GM12873 (cell line): ENCODE results near the gene DISP3.

Source experiments
- TF ChIP-seq, protein P1 (sequence below): IDR thresholded peaks from 2 replicates; pipeline ENCODE4 v1.5.1; 2012; ENCODE audit warnings: low read depth, mild to moderate bottlenecking, moderate library complexity, low read length, control low read depth; ENCODE audit not compliant: insufficient read depth; ENCODE audit errors: missing control alignments

The DISP3 gene

DNA sequence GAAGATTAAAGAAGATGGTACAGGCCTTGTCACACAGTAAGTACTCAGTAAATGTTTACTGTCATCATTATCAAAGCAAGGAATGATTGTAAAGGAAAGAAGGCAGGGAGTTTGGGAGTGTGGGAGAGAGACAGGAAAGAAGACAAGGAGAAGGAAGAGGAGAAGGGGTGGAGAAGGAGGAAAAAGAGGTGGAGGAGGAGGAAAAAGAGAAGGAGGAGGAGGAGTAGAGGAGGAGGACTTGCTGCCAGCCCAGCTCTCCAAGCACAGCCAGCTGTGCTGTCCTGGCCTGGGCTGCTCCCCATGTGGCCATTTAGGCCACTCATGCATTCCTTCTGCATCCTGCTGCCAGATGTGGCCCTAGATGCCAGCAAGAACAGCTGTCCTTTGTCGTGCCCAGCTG, 7.5 kb upstream of the DISP3 start:
- TF ChIP-seq, protein P1, sequence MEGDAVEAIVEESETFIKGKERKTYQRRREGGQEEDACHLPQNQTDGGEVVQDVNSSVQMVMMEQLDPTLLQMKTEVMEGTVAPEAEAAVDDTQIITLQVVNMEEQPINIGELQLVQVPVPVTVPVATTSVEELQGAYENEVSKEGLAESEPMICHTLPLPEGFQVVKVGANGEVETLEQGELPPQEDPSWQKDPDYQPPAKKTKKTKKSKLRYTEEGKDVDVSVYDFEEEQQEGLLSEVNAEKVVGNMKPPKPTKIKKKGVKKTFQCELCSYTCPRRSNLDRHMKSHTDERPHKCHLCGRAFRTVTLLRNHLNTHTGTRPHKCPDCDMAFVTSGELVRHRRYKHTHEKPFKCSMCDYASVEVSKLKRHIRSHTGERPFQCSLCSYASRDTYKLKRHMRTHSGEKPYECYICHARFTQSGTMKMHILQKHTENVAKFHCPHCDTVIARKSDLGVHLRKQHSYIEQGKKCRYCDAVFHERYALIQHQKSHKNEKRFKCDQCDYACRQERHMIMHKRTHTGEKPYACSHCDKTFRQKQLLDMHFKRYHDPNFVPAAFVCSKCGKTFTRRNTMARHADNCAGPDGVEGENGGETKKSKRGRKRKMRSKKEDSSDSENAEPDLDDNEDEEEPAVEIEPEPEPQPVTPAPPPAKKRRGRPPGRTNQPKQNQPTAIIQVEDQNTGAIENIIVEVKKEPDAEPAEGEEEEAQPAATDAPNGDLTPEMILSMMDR, result no peak

DNA sequence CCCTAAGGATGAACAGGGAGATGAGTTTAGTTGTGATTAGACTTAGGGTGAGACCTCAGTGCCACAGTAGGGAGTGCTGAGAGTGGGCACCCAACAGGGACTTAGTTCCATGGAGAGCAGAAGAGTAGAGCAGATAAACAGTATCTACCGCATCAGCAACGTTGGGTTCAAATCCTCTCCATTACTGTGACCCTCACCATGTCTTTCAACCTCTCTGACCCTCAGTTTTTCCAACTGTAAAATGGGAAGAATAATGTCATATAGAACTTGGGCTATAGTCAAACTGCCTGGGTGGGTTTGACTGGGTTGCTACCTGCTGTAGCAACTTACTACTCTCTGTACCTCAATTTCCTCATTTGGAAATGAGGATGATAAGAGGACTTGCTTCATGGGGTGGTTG, 6.7 kb upstream of the DISP3 start:
- TF ChIP-seq, protein P1, result no peak

DNA sequence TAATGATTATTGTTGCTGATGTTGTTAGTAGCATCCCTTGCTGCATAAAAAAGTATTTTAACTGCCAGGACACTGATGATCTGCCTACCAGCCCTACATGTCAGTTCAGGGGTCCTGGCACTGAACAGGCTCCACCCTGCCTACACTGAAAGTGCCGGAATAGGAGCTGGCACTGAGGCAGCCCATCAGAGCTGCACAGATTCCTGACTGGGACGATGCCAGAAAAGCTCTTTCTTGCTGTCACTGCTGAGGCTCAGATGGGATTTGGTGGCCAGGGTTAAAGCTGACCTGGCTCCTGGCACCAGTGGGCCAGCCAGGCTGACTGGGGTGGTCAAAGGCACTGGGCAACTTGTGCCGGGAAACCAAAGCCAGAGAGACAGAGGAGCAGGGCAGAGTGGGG, 6.2 kb upstream of the DISP3 start:
- TF ChIP-seq, protein P1, result no peak

DNA sequence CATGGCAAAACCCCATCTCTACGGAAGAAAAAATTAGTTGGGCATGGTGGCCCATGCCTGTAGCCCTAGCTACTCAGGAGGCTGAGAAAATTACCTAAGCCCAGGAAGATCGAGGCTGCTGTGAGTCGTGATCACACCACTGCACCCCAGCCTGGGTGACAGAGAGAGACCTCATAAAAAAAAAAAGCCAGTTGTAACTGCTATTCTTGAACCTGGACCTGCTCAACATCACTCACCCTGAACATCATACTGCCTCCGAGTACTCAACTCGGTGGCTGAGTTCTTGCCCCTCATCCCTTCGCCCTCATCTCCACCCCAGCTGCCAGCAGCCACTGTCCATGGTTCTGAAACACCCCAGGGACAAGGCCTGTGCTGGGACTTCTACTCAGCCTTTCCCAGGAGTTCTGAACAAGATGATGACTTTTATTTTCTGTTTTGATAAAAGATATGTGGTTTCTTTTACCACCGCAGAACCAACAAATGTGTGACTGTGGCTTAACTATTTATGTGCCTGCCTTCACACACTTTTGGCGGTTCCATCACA, 5.4 kb upstream of the DISP3 start:
- TF ChIP-seq, protein P1, result no peak

DNA sequence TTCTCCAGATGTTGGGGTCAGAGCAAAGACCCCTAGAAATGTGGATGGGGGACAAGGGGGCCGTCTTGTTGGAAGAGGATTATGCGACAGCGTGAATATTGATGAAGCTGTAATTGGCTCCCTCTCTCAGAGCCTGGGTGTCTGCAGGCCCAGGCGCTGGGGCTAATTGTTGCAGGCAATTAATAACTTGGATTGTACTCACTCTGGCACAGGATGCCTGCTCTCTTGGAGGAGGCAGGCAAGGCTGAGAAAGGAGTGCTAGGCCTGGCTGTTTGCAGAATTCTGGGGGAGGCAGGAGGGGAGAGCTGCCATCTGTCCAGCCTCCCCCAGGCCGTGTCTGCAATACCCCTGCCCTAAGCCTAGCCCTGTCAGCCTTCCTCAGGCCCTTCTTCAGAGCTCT, 4.1 kb upstream of the DISP3 start:
- TF ChIP-seq, protein P1, result no peak

DNA sequence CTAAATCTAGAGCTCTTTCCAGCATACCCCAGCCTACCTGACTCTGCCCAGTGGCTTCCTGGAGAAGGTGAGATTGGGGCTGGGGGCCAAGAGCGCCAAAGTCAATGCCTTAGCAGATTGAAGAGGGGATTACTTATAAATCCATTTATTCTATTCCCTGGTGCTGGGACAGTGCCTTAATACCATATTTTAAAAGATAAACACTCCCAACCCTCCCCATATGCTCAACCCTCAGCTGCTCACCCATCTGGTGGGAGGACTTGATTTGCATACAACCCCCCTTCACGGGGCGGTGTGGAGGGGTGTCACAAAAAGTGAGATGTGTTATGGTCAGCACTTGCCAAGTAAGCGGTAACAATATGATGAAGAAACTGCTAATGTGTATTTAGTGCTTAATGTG, 3.2 kb upstream of the DISP3 start:
- TF ChIP-seq, protein P1, result no peak

DNA sequence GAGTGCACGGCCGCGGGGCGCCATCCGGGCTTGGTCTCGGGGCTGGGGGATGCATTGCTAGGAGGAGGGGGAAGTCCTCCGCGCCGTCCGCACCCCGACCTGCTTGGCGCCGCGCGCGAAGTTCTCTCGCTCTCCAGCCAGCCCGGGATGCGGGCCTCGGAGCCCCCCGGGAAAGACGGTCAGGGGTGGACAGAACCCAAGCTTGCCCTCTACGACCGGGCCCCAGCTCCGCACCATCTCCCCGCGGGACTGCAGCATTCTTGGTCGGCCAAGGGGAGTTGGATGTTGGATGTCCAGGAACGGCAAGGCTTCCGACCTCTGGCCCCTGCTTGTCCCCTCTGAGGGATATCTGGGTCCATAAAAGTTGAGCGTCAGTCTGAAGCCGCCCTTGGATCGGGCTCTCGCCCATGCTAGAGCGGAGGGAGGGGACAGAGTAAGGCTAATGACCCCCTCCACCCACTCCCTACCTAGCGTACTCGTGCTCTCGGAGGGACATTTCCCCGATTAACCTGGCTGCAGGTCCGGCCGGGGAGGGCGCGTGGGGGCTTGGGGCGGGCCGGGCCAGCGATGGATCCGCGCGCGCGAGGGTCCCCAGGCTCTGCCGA, 522 bp downstream of the DISP3 start:
- TF ChIP-seq, protein P1, result no peak
